ENCODE results near the gene IL23R. TPM values are rescaled to one million over a fixed set of nuclear protein-coding genes. Genes with fewer than 3 reads are reported as not detected.

IL23R gene
- polyA plus RNA-seq, 1 donor (not counting 4 experiments of a cell fraction or from before 2014, with no cell fraction given), result not detected

- Histone ChIP-seq H3K27me3 (ENCODE audit: control insufficient read depth, extremely low read depth, insufficient read depth, low read length) (no peaks in the 10 kb centered on the region), H3K4me3 (ENCODE audit: control insufficient read depth in 2 of 3, extremely low read depth in 1 of 3, insufficient read depth in 2 of 3, low read depth in 1 of 3, low read length in 3 of 3) (no peak overlapping the region), H2AFZ (ENCODE audit: control insufficient read depth, low read length) (no peak overlapping the region), H3K36me3 (ENCODE audit: control insufficient read depth in 2 of 2, extremely low read depth in 1 of 2, insufficient read depth in 2 of 2, low read length in 2 of 2) (no peaks in the 10 kb centered on the region), H3K79me2 (ENCODE audit: control insufficient read depth, insufficient read depth, low read length) (no peaks in the 10 kb centered on the region), H3K9me3 (ENCODE audit: control insufficient read depth, low read depth, low read length) (no peaks in the 10 kb centered on the region), H4K20me1 (ENCODE audit: control insufficient read depth, extremely low read depth, insufficient read depth, low read length) (no peaks in the 10 kb centered on the region), H3K27ac (ENCODE audit: control insufficient read depth, insufficient read depth, low read length) (no peak overlapping the region), H3K4me2 (ENCODE audit: control insufficient read depth, extremely low read depth, insufficient read depth, low read depth, low read length) (no peak overlapping the region), H3K9ac (ENCODE audit: control insufficient read depth, extremely low read depth, insufficient read depth, low read length) (no peak overlapping the region), H3K4me1 (ENCODE audit: control insufficient read depth, extremely low read depth, insufficient read depth, low read length) (peaks cover 18% of the 10 kb centered on the region), H3K9me1 (ENCODE audit: control insufficient read depth, extremely low read depth, insufficient read depth, low read length) (no peaks in the 10 kb centered on the region)
- no peak for DNase-seq (ENCODE audit: low read depth, low spot score)
- TF ChIP-seq EZH2 (IDR thresholded peaks at IDR 0.05; ENCODE audit: low read length), result no peak
- TF ChIP-seq, protein P1, sequence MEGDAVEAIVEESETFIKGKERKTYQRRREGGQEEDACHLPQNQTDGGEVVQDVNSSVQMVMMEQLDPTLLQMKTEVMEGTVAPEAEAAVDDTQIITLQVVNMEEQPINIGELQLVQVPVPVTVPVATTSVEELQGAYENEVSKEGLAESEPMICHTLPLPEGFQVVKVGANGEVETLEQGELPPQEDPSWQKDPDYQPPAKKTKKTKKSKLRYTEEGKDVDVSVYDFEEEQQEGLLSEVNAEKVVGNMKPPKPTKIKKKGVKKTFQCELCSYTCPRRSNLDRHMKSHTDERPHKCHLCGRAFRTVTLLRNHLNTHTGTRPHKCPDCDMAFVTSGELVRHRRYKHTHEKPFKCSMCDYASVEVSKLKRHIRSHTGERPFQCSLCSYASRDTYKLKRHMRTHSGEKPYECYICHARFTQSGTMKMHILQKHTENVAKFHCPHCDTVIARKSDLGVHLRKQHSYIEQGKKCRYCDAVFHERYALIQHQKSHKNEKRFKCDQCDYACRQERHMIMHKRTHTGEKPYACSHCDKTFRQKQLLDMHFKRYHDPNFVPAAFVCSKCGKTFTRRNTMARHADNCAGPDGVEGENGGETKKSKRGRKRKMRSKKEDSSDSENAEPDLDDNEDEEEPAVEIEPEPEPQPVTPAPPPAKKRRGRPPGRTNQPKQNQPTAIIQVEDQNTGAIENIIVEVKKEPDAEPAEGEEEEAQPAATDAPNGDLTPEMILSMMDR (optimal IDR thresholded peaks at IDR 0.05 in 1 of 3, IDR thresholded peaks at IDR 0.05 in 1 of 3, conservative IDR thresholded peaks at IDR 0.05 in 1 of 3; ENCODE audit: extremely low read depth in 1 of 3, insufficient read depth in 2 of 3, low read length in 3 of 3), result peak in 2 of 3 experiments; percentile 23 to 49
- dilution Hi-C loops (cut with MboI; ENCODE audit: extremely low pct_ligation_motif_present, low sequenced_read_pairs), result no loop called here
- FAIRE-seq, result no peak
Measured at GRCh38 chr1:67144696-67145095, 21.6 kb upstream of the IL23R start.

DNA sequence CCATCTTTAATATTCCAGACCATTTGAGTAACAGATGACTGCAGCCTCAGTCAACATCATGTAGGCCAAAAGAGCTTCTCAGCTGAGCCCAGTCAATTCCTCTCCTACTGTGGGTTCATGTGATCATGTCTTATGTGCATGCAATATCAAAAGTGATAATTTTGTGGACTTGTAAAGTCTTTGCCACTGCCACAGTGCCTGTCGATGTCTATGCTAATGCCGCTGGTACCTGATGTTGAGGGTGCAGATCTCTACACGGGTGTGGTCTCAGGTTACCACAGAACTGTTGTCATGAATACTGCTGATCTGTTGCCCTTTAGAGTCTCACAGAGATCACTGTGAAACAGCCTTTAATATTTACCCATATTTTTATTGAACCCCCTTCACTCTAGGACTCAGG lies 20.2 kb upstream of the IL23R start:
- Histone ChIP-seq H3K79me2 (ENCODE audit: control insufficient read depth, insufficient read depth, low read length) (no peaks in the 10 kb centered on the region), H3K9ac (ENCODE audit: control insufficient read depth, extremely low read depth, insufficient read depth, low read length) (no peak overlapping the region), H2AFZ (ENCODE audit: control insufficient read depth, low read length) (no peak overlapping the region), H3K27me3 (ENCODE audit: control insufficient read depth, extremely low read depth, insufficient read depth, low read length) (no peaks in the 10 kb centered on the region), H3K9me3 (ENCODE audit: control insufficient read depth, low read depth, low read length) (no peaks in the 10 kb centered on the region), H3K4me2 (ENCODE audit: control insufficient read depth, extremely low read depth, insufficient read depth, low read depth, low read length) (no peak overlapping the region), H3K9me1 (ENCODE audit: control insufficient read depth, extremely low read depth, insufficient read depth, low read length) (no peaks in the 10 kb centered on the region), H3K27ac (ENCODE audit: control insufficient read depth, insufficient read depth, low read length) (no peak overlapping the region), H3K4me1 (ENCODE audit: control insufficient read depth, extremely low read depth, insufficient read depth, low read length) (peaks cover 18% of the 10 kb centered on the region), H3K4me3 (ENCODE audit: control insufficient read depth in 2 of 3, extremely low read depth in 1 of 3, insufficient read depth in 2 of 3, low read depth in 1 of 3, low read length in 3 of 3) (no peak overlapping the region), H3K36me3 (ENCODE audit: control insufficient read depth in 2 of 2, extremely low read depth in 1 of 2, insufficient read depth in 2 of 2, low read length in 2 of 2) (no peaks in the 10 kb centered on the region), H4K20me1 (ENCODE audit: control insufficient read depth, extremely low read depth, insufficient read depth, low read length) (no peaks in the 10 kb centered on the region)
- DNase-seq (ENCODE audit: low read depth, low spot score) (no peak), FAIRE-seq (peak; percentile 61)
- dilution Hi-C loops (cut with MboI; ENCODE audit: extremely low pct_ligation_motif_present, low sequenced_read_pairs), result no loop called here
- TF ChIP-seq, protein P1 (optimal IDR thresholded peaks at IDR 0.05 in 1 of 3, IDR thresholded peaks at IDR 0.05 in 1 of 3, conservative IDR thresholded peaks at IDR 0.05 in 1 of 3; ENCODE audit: extremely low read depth in 1 of 3, insufficient read depth in 2 of 3, low read length in 3 of 3), result no peak
- TF ChIP-seq EZH2 (IDR thresholded peaks at IDR 0.05; ENCODE audit: low read length), result no peak
